GM12801 (cell line): ENCODE results near the gene GPR161.

Experiments used
- CTCF ChIP-seq: IDR thresholded peaks from one replicate; pipeline ENCODE4 v1.5.1; 2011; ENCODE audit warnings: control low read depth; ENCODE audit not compliant: insufficient read length; ENCODE audit errors: extremely low read depth

The GPR161 gene

DNA sequence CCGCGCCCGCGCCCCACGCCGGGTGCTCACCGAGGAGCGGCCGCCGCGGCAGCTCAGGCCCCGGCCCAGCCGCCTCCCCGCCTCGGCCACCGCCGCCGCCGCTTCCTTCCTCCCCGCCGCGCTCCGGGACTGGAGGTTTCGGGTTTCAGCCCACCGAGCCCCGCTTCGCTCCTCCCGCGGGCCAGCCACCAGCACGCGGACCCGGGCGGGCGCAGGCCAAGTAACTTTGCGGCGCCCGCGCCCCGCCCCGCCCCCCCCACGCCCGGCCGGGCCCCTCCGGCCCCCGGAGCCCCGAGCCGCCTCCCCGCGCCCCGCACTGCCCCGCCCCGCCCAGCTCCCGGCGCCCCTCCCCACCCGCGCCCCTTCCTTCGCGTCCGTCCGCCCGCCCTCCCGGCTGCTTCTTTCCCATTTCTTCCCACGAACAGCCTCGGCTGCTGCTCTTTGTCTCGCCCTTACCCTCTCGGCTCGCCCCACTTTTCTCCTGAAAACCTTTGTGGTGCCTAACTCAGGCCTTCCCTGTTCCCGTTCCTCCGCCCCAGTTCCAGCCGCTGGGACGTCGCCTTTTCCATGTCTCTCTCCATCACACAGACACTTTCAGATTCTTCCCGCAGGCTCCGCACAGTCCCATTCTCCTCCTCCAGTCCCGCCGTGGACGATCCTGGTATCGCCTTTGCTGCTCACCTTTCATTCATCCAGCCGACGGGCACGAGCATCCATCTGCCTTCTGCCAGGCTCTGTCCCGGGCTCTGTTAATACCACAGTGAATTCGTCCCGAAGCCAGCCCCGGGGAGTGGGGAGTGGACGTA, at the start of gene GPR161:
TSS of gene GPR161 (minus strand) at position 222 of the 806 bp plus-strand sequence. CDS start 32,080 bp downstream, outside the sequence.
- TF ChIP-seq CTCF, result no peak

DNA sequence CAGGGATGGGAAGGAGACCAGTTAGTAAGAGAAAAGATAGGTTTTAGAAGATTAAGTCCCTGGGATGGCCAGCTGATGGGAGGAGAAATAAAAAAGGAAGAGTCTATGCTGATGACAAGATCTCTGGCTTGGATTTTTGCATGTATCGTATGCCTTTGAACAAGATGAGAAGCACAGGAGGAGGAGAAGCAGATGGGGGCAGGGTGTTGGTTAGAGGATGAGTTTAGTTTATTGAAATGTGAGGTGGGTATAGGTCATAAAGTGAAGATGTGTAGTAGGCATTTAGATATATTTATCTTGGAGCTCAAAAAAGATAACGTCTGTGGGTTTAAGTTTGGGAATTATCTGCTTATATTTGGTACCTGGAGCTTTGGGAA, 43.4 kb upstream of the GPR161 start:
- no peak for TF ChIP-seq CTCF

- TF ChIP-seq CTCF, result no peak
Observed at GRCh38 chr1:168179438-168180147, 42.9 kb upstream of the GPR161 start.

- no peak for TF ChIP-seq CTCF
Observed at GRCh38 chr1:168178638-168179437, 42.1 kb upstream of the GPR161 start, which contains the start of gene TIPRL. Gene TIPRL (plus strand): TSS chr1:168178962. CDS start chr1:168179078, 116 bp downstream.

DNA sequence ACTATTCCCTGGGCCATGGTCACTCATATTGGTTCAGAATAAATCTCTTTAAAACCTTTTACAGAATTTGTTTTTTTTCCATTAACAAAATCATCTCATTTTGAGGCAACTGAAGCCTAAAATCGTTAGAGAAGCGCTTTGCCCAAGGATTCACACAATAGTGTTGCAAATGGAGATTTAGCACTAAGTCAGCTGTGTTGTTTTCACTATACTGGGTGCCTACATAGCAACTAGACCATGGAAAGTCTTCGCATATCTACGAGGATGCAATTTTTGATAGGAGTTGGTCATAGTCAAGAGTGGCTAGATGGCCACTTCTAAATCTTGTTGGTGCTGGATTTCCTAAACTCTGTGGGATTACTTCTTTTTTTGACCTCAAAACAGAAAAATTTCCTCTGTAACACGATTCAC, 41.5 kb upstream of the GPR161 start:
- no peak for TF ChIP-seq CTCF

GRCh38 chr1:168172250-168172915, 35.7 kb upstream of the GPR161 start:
- no peak for TF ChIP-seq CTCF
